ENCODE measurements around the gene LAMTOR2. TPM values are rescaled to one million over a fixed set of nuclear protein-coding genes. Genes with fewer than 3 reads are reported as not detected.

LAMTOR2 gene
- total and polyA plus RNA-seq, 9 of the 15 experiments (the other 6 are each of a cell fraction or from before 2014, with no cell fraction given) = 39.0 to 161 (median 74.6) TPM

- BruUV-seq (replicated peaks) = no TSS peak
- ChIA-PET POLR2A (interaction anchor here (0.6 to 1.2 kb wide), 4 partner anchors 18 to 90 kb away, joined by 3 read pairs; partner anchors contain the start of gene KHDC4), CTCF (ENCODE audit: low intra/inter-chr PET ratio) (no interaction called here)
- no peak overlapping the region for H3K27ac ChIP-seq (ENCODE audit: extremely low read depth, low read depth, low read length)
- DNase-seq (ENCODE audit: extremely low read depth in 1 of 4, low spot score in 3 of 4) = no peak
- no peak for FAIRE-seq
- in situ Hi-C loops (cut with MboI) (no loop called here), intact Hi-C loops (cut with micrococcal nuclease) (loop anchor here (5.0 kb wide), 1 partner anchor 42 kb away; no protein-coding TSS in a partner anchor)
- no peak overlapping the region for H3K4me3 ChIP-seq
- H3K9ac ChIP-seq (ENCODE audit: insufficient read depth in 1 of 2, low read depth in 2 of 2, low read length in 2 of 2) = no peak overlapping the region; a peak in 1 of 4 replicates
- WGBS (ENCODE audit: insufficient coverage, low coverage, missing lambda C conversion rate) = 37% methylated on average over 5 of the region's 5 CpGs
- no peaks in the 10 kb centered on the region for H3K9me1 ChIP-seq (ENCODE audit: control insufficient read depth, insufficient read depth, low read length)
- H3K36me3 ChIP-seq (ENCODE audit: control insufficient read depth, insufficient read depth, low read length) = peaks cover under 1% of the 10 kb centered on the region; the same call in 1 of the 3 replicates
- no peak for ATAC-seq
- H4K20me1 ChIP-seq (replicated peaks; ENCODE audit: control insufficient read depth, insufficient read depth, low read length) = no peaks in the 10 kb centered on the region
- H3K27me3 ChIP-seq (ENCODE audit: control insufficient read depth in 2 of 2, insufficient read depth in 2 of 2, low read length in 2 of 2) = no peaks in the 10 kb centered on the region
- H3K79me2 ChIP-seq (ENCODE audit: control insufficient read depth, insufficient read depth, low read length) = peaks cover 10% of the 10 kb centered on the region
- H3K9me3 ChIP-seq (replicated peaks; ENCODE audit: control insufficient read depth, insufficient read depth, low read depth, low read length) = no peaks in the 10 kb centered on the region
- no peak overlapping the region for H3K4me2 ChIP-seq (ENCODE audit: insufficient read depth, low read length)
- peak overlapping the region; percentile 41; the same call in 1 of the 2 replicates for H2AFZ ChIP-seq (ENCODE audit: low read depth, low read length)
- H3K4me1 ChIP-seq (replicated peaks in 1 of 2; ENCODE audit: control insufficient read depth in 2 of 2, insufficient read depth in 2 of 2, low read length in 2 of 2) = peaks cover 7 to 8% of the 10 kb centered on the region in 2 experiments; a peak in 3 of 5 replicates
- TF ChIP-seq, protein P1, sequence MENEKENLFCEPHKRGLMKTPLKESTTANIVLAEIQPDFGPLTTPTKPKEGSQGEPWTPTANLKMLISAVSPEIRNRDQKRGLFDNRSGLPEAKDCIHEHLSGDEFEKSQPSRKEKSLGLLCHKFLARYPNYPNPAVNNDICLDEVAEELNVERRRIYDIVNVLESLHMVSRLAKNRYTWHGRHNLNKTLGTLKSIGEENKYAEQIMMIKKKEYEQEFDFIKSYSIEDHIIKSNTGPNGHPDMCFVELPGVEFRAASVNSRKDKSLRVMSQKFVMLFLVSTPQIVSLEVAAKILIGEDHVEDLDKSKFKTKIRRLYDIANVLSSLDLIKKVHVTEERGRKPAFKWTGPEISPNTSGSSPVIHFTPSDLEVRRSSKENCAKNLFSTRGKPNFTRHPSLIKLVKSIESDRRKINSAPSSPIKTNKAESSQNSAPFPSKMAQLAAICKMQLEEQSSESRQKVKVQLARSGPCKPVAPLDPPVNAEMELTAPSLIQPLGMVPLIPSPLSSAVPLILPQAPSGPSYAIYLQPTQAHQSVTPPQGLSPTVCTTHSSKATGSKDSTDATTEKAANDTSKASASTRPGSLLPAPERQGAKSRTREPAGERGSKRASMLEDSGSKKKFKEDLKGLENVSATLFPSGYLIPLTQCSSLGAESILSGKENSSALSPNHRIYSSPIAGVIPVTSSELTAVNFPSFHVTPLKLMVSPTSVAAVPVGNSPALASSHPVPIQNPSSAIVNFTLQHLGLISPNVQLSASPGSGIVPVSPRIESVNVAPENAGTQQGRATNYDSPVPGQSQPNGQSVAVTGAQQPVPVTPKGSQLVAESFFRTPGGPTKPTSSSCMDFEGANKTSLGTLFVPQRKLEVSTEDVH (IDR thresholded peaks at IDR 0.05; ENCODE audit: low read depth, partially characterized antibody) = no peak
- TF ChIP-seq TAF7 (tag; IDR thresholded peaks at IDR 0.05) (no peak), RBBP5 (IDR thresholded peaks at IDR 0.05; ENCODE audit: borderline replicate concordance, insufficient read depth, low read length, poor library complexity, severe bottlenecking) (no peak), ZNF79 (CRISPR knock-in tag; IDR thresholded peaks at IDR 0.05; ENCODE audit: low read depth) (no peak), ZBTB26 (CRISPR knock-in tag; IDR thresholded peaks at IDR 0.05) (no peak), SNIP1 (IDR thresholded peaks at IDR 0.05; ENCODE audit: low read depth) (no peak), TCF7L2 (IDR thresholded peaks at IDR 0.05; ENCODE audit: low read depth, low read length) (no peak), NRF1 (conservative IDR thresholded peaks at IDR 0.05 in 1 of 2, IDR thresholded peaks at IDR 0.05 in 1 of 2) (no peak), ZNF699 (CRISPR knock-in tag; IDR thresholded peaks at IDR 0.05; ENCODE audit: insufficient replicate concordance) (no peak), SP1 (CRISPR knock-in tag; IDR thresholded peaks at IDR 0.05) (no peak), U2AF2 (optimal IDR thresholded peaks at IDR 0.05; ENCODE audit: low read depth, low read length) (no peak), SRSF1 (IDR thresholded peaks at IDR 0.05; ENCODE audit: low read depth, low read length) (no peak), HNRNPLL (IDR thresholded peaks at IDR 0.05; ENCODE audit: low read depth, low read length, poor library complexity, severe bottlenecking) (no peak), ARID2 (IDR thresholded peaks at IDR 0.05) (no peak), THAP12 (CRISPR knock-in tag; IDR thresholded peaks at IDR 0.05) (no peak), ZNF75A (CRISPR knock-in tag; IDR thresholded peaks at IDR 0.05) (no peak)
- TF ChIP-seq, protein P2, sequence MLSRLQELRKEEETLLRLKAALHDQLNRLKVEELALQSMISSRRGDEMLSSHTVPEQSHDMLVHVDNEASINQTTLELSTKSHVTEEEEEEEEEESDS (CRISPR knock-in tag; IDR thresholded peaks at IDR 0.05) = no peak
Observed at GRCh38 chr1:156024801-156025200, 29.8 kb upstream of the LAMTOR2 start.
